GM19238 (cell line): ENCODE measurements around the gene LAMP1.
"Not testable (repeated sequence)": the region's sequence is repeated elsewhere in the genome, so short reads cannot be mapped to it uniquely, and the experiment has no call there.

ENCODE experiments used
- DNase-seq: peaks from one replicate; pipeline ENCODE4 v3.0.0; 2011; ENCODE audit warnings: low spot score; ENCODE audit not compliant: insufficient read length

LAMP1 gene

GRCh38 chr13:113297370-113298042 is 467 bp downstream of the LAMP1 start:
- DNase-seq: peak; percentile 41

GRCh38 chr13:113298043-113298945 is 1.3 kb downstream of the LAMP1 start:
- no peak for DNase-seq

- no peak for DNase-seq
Measured at GRCh38 chr13:113299951-113300350, 2.9 kb downstream of the LAMP1 start.

- no peak for DNase-seq
Measured at GRCh38 chr13:113302986-113303385, 5.9 kb downstream of the LAMP1 start.

- no peak for DNase-seq
Measured at GRCh38 chr13:113304121-113304520, 7.1 kb downstream of the LAMP1 start.

GRCh38 chr13:113305208-113305607 is 8.2 kb downstream of the LAMP1 start:
- no peak for DNase-seq

GRCh38 chr13:113307491-113307890 is 10.5 kb downstream of the LAMP1 start:
- no peak for DNase-seq

GRCh38 chr13:113309473-113309872 is 12.4 kb downstream of the LAMP1 start:
- DNase-seq: no peak

GRCh38 chr13:113314112-113314511 is 17.1 kb downstream of the LAMP1 start:
- not testable (repeated sequence) for DNase-seq

GRCh38 chr13:113314895-113315470 is 17.9 kb downstream of the LAMP1 start:
- DNase-seq: not testable (repeated sequence)

- DNase-seq: no peak
Measured at GRCh38 chr13:113315992-113316391, 19.0 kb downstream of the LAMP1 start.

GRCh38 chr13:113317031-113317430 is 20.0 kb downstream of the LAMP1 start:
- DNase-seq: no peak

- no peak for DNase-seq
Measured at GRCh38 chr13:113318956-113319355, 21.9 kb downstream of the LAMP1 start.

GRCh38 chr13:113319371-113319770 is 22.3 kb downstream of the LAMP1 start:
- no peak for DNase-seq

- DNase-seq: no peak
Measured at GRCh38 chr13:113320226-113320875, 23.3 kb downstream of the LAMP1 start.

- no peak for DNase-seq
Measured at GRCh38 chr13:113321546-113321945, 24.5 kb downstream of the LAMP1 start.

- no peak for DNase-seq
Measured at GRCh38 chr13:113322043-113322461, 25.0 kb downstream of the LAMP1 start.

GRCh38 chr13:113322890-113323651 is 26.0 kb downstream of the LAMP1 start:
- DNase-seq: no peak

GRCh38 chr13:113323869-113324268 is 26.8 kb downstream of the LAMP1 start:
- DNase-seq: no peak

GRCh38 chr13:113324398-113324797 is 27.4 kb downstream of the LAMP1 start:
- DNase-seq: no peak

GRCh38 chr13:113325779-113326178 is 28.7 kb downstream of the LAMP1 start:
- no peak for DNase-seq
